Right ventricle myocardium superior (tissue), 1 donor: ENCODE results near the gene F13A1. TPM values are rescaled to one million over a fixed set of nuclear protein-coding genes. Genes with fewer than 3 reads are reported as not detected.
A peak's percentile ranks its signal among the peaks of the same experiment; 100 is the strongest.
"Not testable (repeated sequence)": the region's sequence is repeated elsewhere in the genome, so short reads cannot be mapped to it uniquely, and the experiment has no call there.

Source experiments
- ATAC-seq: fragments of 200-7000 bp; cut with Tn5 transposase; one replicate; pipeline ENCODE4 v1.9.1; 2020; ENCODE audit warnings: mild to moderate bottlenecking; ENCODE audit not compliant: poor library complexity
- DNase-seq: peaks from one replicate; pipeline ENCODE4 v3.0.0-alpha.2; 2020
- intact Hi-C: fragments of 100-400 bp; cut with DNase I; formaldehyde crosslinking; loops from one replicate; pipeline ENCODE4 v1.11.2; 2022
- total RNA-seq: library from RNA; stranded (reverse); fragmentation: NEBNext Ultra II Directional; extraction: Animal tissue kit (Norgen Biotek cat#: 25700); gene quantifications from one replicate; pipeline ENCODE4 v1.2.1, GENCODE V29; 2021
- donor health status: DM: no; HTN: yes; CAD: no; lungs with severe emphysema.

The F13A1 gene
- total RNA-seq, 1 donor from 2014 or later = 136 TPM

- intact Hi-C loops = no loop called here
Measured at GRCh38 chr6:6328451-6328850, 8.0 kb upstream of the F13A1 start.

GRCh38 chr6:6323352-6323751 is 2.9 kb upstream of the F13A1 start:
- intact Hi-C loops = no loop called here
- ATAC-seq (no peak), DNase-seq (no peak)

More at GRCh38 chr6:6328451-6328850, 8.0 kb upstream of the F13A1 start:
- ATAC-seq = peak; percentile 31
- no peak for DNase-seq

GRCh38 chr6:6320901-6321300 is 439 bp upstream of the F13A1 start:
- ATAC-seq (no peak), DNase-seq (no peak)
- intact Hi-C loops = no loop called here

- peak; percentile 92 for ATAC-seq
- intact Hi-C loops = no loop called here
- DNase-seq = peak; percentile 80
Measured at GRCh38 chr6:6317825-6318733, 2.4 kb downstream of the F13A1 start.

GRCh38 chr6:6317386-6317785 is 3.1 kb downstream of the F13A1 start:
- no peak for ATAC-seq
- DNase-seq = no peak
- intact Hi-C loops = no loop called here

- DNase-seq (no peak), ATAC-seq (no peak)
- intact Hi-C loops = no loop called here
Measured at GRCh38 chr6:6315660-6316059, 4.8 kb downstream of the F13A1 start.

GRCh38 chr6:6314596-6314995 is 5.9 kb downstream of the F13A1 start:
- intact Hi-C loops = no loop called here
- DNase-seq (no peak), ATAC-seq (no peak)

- no peak for DNase-seq
- intact Hi-C loops = no loop called here
- no peak for ATAC-seq
Measured at GRCh38 chr6:6312901-6313441, 7.5 kb downstream of the F13A1 start.

GRCh38 chr6:6305575-6305974 is 14.9 kb downstream of the F13A1 start:
- ATAC-seq (no peak), DNase-seq (no peak)
- intact Hi-C loops = no loop called here

GRCh38 chr6:6300383-6300782 is 20.1 kb downstream of the F13A1 start:
- intact Hi-C loops, DNase-seq, ATAC-seq: not testable (repeated sequence)

GRCh38 chr6:6293317-6293716 is 27.1 kb downstream of the F13A1 start:
- intact Hi-C loops = no loop called here
- ATAC-seq (no peak), DNase-seq (no peak)

GRCh38 chr6:6287415-6287814 is 33.0 kb downstream of the F13A1 start:
- no peak for DNase-seq
- intact Hi-C loops = no loop called here
- ATAC-seq = no peak

- ATAC-seq (no peak), DNase-seq (no peak)
- intact Hi-C loops = no loop called here
Measured at GRCh38 chr6:6285679-6286078, 34.8 kb downstream of the F13A1 start.

- no peak for DNase-seq
- intact Hi-C loops = no loop called here
- ATAC-seq = peak; percentile 34
Measured at GRCh38 chr6:6284221-6284966, 36.1 kb downstream of the F13A1 start.

- intact Hi-C loops = no loop called here
- DNase-seq = no peak
- no peak for ATAC-seq
Measured at GRCh38 chr6:6283746-6284145, 36.7 kb downstream of the F13A1 start.

- DNase-seq (no peak), ATAC-seq (no peak)
- intact Hi-C loops = no loop called here
Measured at GRCh38 chr6:6282716-6283115, 37.7 kb downstream of the F13A1 start.

- ATAC-seq = no peak
- intact Hi-C loops = no loop called here
Measured at GRCh38 chr6:6277413-6277812, 43.0 kb downstream of the F13A1 start.

GRCh38 chr6:6270948-6271535 is 49.4 kb downstream of the F13A1 start:
- intact Hi-C loops = no loop called here
- DNase-seq (no peak), ATAC-seq (no peak)

More at GRCh38 chr6:6277413-6277812, 43.0 kb downstream of the F13A1 start:
- no peak for DNase-seq

- no peak for DNase-seq
- intact Hi-C loops = no loop called here
- ATAC-seq = no peak
Measured at GRCh38 chr6:6260196-6260722, 60.2 kb downstream of the F13A1 start.
